Activated T-helper 1 cell treated with anti-CD3 and anti-CD28 coated beads, Interleukin-2, amount 50 U/mL, for 16 hours (primary cell): ENCODE data around the gene RRP9.
"Not testable (repeated sequence)": the region's sequence is repeated elsewhere in the genome, so short reads cannot be mapped to it uniquely, and the experiment has no call there.

Experiments used
- DNase-seq, 2 donors: peaks; one replicate each; pipeline ENCODE4 v3.0.0-alpha.2; 2020; ENCODE audit warnings: low read depth in 1 of 2, low spot score in 1 of 2

RRP9 gene

GRCh38 chr3:51904034-51904823, 37.5 kb downstream of the RRP9 start:
- DNase-seq, result no peak

- not testable (repeated sequence) for DNase-seq
Observed at GRCh38 chr3:51902361-51902760, 39.3 kb downstream of the RRP9 start.

- DNase-seq, result not testable (repeated sequence)
Observed at GRCh38 chr3:51900043-51900442, 41.7 kb downstream of the RRP9 start.

GRCh38 chr3:51897391-51897790, 44.3 kb downstream of the RRP9 start:
- no peak for DNase-seq

GRCh38 chr3:51896607-51897305, 44.9 kb downstream of the RRP9 start:
- no peak for DNase-seq

- no peak for DNase-seq
Observed at GRCh38 chr3:51894939-51895338, 46.8 kb downstream of the RRP9 start.

GRCh38 chr3:51894391-51894790, 47.3 kb downstream of the RRP9 start:
- DNase-seq, result no peak

- no peak for DNase-seq
Observed at GRCh38 chr3:51891242-51892039, 50.3 kb downstream of the RRP9 start.

GRCh38 chr3:51888463-51889105, 53.1 kb downstream of the RRP9 start:
- no peak for DNase-seq

- no peak for DNase-seq
Observed at GRCh38 chr3:51887620-51888019, 54.1 kb downstream of the RRP9 start.

- no peak for DNase-seq
Observed at GRCh38 chr3:51886447-51886846, 55.3 kb downstream of the RRP9 start.
